Retina (tissue), 1 donor: ENCODE data around the gene DMAC2.
"Not testable (repeated sequence)": the region's sequence is repeated elsewhere in the genome, so short reads cannot be mapped to it uniquely, and the experiment has no call there.

Experiments used
- DNase-seq: peaks from one replicate; pipeline ENCODE4 v3.0.0-alpha.2; 2016

Gene DMAC2

DNA sequence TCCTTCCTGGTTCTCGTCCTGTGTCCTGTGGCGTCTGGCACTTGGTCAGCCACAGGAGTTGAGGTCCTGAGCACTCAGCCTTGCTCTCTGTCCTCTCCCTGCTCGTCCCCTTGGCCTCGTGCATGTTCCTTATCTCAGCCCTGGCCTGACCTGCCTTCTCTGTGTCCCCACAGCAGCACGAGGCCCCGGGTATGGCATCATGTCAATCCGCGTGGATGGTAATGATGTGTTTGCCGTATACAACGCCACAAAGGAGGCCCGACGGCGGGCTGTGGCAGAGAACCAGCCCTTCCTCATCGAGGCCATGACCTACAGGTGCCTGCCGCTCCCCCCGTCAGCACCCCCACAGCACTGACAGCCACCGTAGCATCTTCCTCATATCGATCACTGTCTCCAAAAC lies 17.3 kb downstream of the DMAC2 start:
- DNase-seq: no peak

DNA sequence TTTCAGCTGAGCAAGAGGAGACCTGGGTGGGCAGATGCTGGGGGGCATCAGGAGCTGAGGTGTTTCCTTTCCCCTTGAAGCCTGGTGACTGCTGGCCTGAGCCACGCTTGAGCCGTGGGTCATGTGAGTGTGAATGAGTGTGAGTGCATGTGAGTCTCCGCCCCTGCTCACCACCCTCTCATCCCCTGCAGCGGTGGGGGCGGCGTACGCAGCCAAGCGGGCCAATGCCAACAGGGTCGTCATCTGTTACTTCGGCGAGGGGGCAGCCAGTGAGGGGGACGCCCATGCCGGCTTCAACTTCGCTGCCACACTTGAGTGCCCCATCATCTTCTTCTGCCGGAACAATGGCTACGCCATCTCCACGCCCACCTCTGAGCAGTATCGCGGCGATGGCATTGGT lies 17.7 kb downstream of the DMAC2 start:
- DNase-seq: no peak

DNA sequence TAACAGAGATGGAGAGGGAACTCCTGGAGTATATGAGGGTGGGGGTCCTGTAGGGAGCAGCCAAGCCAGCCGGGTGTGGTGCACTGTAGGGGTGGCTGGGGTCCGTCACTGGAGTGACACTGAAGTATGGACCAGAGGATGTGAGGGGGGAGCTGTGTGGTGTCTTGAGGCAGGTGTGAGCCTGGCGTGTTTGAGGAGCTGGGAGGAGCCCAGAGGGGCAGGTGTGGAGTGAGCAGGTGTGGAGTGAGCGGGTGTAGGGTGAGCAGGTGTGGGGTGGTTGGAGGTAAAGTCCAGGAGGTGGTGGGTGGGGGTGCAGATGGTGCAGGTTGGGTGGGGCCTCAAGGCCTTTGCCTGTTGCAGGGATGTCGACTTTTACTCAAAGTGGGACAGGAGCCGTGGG lies 18.4 kb downstream of the DMAC2 start:
- no peak for DNase-seq

DNA sequence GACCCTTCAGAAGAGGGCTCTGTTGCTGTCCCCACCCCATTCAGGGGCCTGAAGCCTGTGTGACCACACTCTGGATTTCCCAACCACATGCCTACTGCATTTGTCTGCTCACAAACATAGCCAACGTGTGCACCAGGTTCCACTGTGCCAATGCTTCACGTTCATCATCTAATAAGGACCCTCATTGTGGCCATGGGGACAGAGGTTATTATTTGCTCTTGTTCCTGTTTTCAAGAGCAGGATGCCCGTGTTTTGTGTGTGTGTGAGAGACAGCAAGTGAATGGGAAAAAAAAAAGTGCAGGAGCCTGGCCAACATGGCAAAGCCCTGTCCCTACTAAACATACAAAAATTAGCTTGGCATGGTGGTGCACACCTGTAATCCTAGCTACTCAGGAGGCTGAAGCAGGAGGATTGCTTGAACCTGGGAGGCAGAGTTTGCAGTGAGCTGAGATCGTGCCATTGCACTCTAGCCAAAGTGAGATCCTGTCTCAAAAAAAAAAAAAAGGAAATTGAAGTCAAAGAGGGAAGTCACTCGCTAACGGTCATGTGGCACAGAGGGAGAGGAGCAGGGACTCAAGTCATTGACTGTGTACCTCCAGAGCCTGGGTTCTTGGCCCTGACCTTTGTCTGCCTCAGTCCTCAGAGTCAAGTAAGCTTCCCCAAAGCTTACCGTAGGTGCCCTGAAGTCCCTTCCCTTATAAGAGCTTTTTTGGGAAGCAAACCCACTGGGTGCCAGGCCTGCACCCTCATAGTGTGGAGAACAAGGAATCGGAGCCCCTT lies 19.4 kb downstream of the DMAC2 start:
- DNase-seq: no peak

DNA sequence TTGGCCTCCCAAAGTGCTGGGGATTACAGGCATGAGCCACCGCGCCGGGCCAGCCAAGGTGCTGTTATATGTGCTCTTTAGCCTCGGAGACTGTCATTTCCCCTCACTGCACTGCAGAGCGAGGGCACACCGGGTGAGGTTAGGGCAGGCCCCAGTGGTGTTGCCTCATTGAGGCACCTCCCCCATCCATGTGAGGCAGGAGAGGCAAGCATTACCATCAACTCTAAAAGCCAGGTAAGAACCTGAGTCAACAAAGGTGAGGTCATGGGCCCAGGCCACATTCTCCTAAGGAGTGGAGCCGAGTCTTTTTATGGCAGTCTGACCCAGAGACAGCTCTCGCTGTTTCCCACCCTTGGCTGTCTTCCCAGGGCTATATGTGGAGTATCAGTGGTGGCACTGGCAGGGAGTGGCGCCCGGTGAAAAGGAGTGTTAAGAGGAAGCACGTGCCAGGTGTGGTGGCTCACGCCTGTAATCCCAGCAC lies 23.5 kb downstream of the DMAC2 start:
- no peak for DNase-seq

DNA sequence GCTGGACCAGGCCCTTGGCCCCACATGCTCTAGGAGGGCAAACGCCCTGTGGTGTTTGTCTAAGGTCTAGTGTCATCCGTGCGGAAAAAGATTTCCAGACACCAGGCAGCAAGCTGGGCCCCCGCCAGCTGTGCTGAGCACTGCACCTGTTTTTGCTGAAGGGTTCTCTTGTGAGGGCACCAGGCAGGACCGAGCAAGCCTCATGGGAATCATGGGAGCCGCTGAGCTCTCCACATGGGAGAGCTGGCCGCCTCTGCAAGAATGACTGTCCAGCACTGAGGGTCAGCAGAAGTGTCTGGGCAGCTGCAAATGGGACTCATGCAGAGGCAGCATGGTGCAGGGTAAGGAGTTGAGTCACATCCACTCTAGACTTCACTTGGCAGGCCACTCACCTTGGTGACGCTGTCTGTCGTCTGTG lies 24.5 kb downstream of the DMAC2 start:
- no peak for DNase-seq

DNA sequence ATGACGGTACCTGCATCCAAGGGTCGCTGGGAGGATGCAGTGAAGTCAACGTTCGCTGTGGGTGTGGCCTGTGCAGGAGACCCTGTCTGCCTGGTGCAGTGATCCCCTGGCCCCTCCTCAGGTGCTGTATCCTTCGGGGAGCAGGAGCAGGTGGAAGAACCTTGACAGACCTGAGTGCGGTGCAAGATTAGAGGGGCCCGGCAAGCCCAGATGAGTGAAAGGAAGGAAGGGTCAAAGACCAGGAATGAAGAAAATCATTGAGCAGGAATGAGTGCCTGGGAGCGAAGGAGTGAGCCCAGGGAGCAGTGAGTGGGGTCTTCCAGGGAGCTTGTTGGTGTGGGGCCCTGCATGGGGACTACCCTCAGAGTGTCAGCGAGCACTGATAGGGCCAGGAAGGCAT lies 25.3 kb downstream of the DMAC2 start:
- DNase-seq: no peak

DNA sequence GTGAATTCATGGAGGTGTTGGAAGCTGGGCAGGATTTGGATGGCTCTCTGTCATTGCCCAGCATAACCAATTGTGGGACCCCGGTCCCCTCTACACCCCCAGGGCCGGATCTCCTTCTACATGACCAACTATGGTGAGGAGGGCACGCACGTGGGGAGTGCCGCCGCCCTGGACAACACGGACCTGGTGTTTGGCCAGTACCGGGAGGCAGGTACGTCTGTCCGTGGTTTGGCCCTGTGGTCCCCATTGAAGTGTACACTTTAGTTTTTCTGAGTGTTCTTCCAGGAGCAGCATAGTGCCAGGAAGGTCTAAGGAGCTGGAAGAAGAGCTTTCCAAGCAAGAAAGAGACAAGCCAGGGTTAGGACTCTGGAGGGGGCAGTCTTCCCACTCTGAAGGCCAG lies 25.8 kb downstream of the DMAC2 start:
- no peak for DNase-seq

DNA sequence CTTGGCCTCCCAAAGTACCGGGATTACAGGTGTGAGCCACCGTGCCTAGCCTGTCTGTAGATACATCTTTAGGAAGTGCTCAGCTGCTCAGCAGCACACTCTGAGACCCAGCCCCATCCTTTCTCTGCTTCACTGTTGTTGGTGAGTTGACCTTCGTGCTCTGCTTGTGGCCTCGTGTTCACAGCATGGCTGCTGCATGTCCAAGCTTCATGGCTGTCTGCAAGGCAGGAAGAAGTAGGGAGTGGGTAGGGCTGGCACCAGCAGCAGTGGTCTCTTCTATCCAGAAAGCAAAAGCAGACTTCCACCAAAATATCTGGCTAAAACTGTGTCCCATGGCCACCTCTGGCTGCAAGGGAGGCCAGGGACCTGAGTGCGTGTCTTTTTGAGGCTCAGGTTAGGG lies 26.8 kb downstream of the DMAC2 start:
- DNase-seq: no peak

DNA sequence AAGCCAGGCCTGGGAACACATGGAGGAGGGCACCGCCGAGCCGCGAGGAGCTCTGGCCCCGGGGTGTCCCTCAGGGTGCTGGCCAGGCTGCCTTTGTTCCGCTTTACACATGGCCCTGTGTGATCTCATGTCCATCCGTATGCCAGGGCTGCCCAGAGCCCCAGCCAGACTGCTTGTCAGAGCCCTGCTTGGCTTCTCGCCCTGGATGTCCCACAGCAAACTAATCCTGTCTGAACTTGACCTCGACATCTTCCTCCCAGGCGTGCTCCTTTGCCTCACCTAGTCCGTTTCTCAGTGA lies 27.8 kb downstream of the DMAC2 start:
- DNase-seq: no peak

DNA sequence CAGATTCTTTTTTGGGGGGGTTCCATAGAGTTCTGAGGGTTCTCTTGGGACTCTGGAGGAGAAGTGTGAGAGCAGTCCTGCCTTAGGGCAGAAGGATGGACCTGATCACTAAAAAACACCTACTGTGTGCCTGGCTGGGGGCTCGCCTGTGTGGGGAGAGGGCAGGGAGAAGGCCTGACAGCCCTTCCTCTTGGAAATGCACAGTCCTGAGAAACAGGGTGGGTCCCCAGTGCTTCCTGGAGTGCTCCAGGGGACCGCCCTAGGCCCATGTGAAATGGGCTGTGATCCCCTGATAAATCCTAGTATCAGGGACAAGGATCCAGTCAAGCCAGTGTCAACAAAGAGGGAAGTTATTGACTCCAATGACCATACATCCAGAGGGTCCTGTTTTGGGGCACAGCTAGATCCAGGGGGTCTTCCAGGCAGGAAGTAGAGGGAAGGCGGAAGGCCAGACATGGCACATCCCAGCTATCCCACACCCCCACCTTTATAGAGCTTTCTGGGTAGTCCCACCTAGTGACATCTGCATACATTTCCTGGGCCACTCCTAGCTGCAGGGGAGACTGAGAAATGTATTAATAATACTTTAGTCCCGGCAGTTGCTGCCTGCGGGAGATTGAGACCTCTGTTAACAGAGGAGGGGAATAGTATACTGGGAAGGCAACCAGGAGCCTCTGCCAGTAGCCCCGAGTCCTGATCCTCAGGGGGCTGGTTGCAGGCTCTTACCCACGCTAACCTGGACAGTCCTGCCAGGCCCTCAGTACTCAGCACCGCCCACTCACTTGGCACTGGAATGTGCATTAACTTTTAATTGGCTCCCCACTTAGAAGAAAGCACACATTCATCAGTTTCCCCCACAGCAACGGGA lies 28.4 kb downstream of the DMAC2 start:
- DNase-seq: no peak

DNA sequence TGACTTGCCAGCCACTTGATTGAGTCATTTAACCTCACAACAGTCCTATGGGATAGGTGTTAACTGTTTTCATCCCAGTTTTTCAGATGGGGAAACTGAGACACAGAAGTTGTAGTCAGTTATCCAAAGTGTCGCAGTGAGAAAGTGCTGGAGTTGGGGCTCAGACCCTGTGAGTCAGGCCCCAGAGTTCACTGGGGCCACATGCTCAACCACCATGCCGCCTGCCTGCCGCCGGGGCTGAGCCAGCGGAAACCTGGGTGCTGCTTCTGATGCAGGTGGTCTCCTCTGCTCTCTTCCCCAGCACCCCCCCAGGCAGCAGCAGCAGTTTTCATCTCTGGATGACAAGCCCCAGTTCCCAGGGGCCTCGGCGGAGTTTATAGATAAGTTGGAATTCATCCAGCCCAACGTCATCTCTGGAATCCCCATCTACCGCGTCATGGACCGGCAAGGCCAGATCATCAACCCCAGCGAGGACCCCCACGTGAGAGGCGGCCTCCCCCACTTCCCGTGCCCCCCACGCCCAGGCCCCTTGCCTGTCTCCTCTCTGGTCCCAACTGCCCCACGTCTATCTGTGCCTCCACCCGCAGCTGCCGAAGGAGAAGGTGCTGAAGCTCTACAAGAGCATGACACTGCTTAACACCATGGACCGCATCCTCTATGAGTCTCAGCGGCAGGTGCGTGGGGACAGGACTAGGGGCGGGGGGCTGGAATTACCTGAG lies 29.2 kb downstream of the DMAC2 start:
- no peak for DNase-seq

DNA sequence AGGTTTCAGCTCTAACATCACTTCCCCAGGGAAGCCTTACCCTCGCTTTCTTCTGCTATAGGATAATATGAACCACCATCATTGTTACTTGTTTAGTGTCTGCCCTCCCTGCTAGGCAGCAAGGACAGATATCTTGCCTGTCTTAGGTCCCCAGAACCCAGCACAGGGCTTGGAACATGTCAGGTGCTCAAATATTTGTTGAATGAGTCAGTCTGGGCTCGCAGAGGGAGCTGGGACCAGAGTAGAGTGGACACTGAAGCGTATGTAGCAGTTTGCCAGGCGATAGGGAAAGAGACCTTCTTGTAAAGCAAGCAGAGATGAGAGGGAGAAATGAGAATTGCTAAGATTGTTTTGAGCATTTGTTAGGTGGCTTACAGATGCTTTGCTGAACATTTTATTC lies 30.4 kb downstream of the DMAC2 start:
- DNase-seq: no peak

DNA sequence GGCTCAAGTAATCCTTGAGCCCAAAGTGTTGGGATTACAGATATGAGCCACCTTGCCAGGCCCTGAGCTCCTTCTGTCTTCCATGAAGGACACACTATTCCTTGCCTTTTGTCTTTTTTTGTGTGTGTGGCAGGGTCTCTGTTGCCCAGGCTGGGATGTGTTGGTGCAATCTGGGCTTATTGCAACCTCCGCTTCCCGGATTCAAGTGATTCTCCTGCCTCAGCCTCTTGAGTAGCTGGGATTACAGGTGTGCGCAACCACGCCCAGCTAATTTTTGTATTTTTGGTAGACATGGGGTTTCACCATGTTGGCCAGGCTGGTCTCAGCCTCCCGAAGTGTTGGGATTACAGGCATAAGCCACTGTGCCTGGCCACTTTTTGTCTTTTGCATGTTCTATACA lies 30.9 kb downstream of the DMAC2 start:
- DNase-seq: not testable (repeated sequence)

DNA sequence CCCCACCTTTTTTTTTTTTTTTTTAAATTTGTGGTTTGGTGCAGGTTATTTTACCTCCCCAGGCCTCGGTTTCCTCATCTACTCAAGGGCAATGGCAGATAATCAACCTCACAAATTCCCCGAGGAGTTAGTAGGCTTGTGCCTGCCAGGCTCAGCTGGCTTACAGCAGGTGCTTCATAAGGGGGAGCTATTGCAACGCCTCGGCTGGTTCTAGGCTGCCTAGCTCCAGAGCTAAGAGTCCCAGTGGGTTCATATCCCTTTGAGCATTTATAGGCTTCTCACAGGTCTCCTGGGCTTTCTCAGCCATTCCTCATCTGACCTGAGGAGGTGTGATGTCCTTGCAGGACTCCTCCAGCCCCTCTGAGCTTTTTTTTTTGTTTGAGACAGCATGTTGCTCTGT lies 31.5 kb downstream of the DMAC2 start:
- no peak for DNase-seq

DNA sequence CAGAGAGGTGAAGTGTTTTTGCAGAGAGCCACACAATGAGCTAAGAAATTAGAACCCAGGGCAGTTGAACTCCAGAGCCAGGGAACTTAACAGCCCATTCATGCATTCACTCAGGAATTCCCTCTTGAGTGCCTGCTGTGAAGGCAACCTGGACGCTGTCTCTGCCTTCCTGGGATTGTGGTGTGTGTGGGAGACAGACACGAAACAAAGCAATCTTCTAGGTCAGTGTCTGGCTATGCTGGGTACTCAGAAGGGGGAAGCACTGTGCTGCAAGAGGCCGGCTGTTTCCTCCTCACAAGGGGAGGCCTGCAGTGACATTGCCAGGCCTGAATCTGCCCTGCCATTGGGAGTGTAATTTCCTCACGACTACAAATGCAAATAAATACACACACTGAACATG lies 32.4 kb downstream of the DMAC2 start:
- DNase-seq: no peak

DNA sequence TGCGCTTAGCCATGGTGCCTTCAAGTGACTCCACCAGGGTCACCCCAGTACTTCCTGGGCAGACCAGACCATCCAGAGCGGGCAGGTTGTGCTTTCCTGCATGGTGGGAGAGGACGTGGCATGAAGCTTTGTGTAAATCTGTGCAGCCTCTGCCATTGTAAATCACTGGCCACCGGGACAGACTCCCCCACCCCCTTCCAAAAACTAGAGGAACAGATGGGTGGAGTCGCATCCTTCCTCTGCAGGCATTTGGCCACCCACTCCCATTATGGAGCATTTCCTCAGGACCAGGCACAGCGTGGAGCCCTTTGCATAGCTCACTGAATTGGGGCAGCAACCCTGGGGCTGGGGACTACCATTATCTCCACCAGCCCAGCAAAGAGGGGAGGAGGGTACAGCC lies 33.9 kb downstream of the DMAC2 start:
- no peak for DNase-seq

DNA sequence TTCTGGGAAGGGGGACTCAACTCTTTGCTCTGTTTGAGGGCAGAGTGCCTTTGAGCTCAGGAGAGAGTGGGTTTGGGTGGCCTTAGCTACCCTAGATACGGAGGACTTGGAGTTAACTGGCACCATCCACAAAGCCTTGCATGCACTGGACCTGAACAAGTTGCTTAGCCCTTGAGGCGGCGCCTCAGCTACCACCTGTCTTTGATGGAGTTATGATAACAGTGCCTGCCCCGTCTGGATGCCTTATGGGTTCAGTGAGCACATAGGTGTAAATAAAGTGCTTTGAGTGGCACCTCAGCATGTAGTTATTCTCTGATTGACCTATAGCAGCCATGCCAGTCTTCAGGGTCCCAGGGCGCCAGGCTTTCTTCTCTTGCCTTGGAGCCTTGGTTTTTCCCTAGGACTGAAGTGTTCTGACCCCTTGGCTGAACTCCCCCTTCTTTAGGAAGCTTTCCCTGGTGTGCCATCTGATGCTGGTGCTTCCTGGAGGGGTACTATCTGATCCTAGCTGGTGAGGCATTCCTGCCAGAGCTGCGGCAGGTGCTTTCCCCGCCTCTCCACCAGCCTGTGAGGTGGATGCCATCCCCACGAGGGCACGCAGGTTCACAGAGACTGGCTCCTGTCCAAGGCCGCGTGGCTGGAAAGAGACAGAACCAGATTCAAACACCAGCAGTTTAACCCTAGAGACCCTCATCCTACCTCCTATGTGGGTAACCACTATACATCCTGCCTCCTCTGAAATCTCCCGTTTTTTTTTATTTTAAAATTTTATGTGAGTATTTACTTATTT lies 36.3 kb downstream of the DMAC2 start:
- no peak for DNase-seq

DNA sequence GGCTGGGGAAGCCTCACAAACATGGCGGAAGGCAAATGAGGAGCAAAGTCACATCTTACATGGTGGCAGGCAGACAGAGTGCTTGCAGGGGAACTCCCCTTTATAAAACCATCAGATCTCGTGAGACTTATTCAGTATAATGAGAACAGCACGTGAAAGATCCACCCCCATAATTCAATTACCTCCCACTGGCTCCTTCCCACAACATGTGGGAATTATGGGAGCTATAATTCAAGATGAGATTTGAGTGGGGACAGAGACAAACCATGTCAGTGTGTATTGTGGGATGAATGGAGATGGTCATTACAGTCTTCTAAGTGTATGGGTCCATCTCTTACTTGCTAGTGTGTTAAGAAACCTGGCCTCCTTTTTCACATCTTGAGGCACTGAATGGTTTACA lies 37.7 kb downstream of the DMAC2 start:
- DNase-seq: no peak

DNA sequence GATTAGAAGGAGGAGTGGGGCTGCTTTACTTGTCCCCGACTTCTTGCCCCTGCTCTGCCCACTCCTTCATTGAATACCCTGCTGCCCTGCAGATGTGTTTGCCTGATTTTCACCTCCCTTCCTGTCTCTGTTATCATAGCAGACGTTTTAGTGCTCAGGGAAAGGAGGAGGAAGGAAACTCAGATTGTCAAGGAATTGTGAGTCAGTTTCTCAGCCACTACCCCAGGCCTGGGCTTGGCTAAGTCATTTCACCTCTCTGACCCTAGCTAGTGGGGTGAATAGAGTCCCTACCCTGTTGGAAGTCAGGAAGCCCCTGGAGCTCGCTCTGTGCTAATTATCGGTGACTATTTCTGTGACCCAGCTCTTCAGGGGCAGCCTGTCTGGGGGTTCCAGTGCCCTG lies 38.2 kb downstream of the DMAC2 start:
- no peak for DNase-seq

DNA sequence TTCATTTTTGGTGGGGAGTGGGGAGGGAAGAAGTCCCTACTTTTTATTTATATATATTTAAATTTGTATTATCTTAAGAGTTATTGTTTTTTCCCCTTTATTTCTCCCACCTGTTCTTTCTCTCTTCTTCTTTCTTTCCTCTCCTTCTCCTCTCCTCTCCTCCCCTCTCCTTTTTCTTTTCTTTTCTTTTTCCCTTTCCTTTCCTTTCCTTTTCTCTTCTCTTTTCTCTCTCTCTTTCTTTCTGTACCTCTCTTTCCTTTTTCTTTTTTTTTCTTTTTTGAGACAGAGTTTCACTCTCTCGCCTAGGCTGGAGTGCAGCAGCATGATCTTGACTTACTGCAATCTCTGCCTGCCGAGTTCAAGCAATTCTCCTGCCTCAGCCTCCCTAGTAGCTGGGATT lies 40.2 kb downstream of the DMAC2 start:
- DNase-seq: no peak

DNA sequence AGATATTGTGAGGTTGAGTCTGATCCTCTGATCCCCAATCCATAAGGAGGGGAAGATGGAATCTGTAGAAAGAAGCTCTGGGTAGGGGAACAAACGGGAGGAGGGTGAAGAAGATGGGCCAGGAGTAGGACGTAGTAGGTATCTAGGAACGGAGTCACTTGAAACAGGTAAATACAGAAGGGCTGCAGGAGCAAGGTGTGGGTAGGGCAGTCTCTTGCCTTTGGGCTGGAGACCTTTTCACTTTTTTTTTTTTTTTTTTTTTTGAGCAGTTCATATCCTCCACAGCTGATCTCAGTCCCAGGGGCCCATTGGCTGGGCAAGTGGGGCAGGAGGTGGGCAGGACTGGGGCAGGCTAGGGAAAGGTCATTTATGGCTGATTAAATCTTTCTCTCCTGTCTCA lies 40.6 kb downstream of the DMAC2 start:
- DNase-seq: no peak

DNA sequence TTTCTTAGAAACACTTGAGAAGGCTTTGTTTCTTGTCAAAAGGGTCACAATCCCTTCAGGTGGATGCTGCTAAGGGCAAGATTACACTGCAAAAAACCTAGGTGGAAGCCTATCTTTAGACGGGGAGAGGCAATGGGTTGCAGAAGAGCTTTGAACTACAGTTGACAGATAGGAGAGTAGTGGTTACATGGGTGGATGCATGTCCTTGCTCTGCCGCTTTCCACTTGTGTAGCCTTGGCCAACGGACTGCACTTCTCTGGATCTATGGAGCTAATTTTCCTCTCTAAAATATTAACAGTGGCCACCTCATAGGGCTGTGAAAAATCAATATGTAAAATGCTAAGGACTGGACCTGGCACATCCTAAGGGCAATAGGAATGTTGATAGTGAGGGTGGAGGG lies 41.1 kb downstream of the DMAC2 start:
- DNase-seq: no peak
